ENCODE data around the gene SMAD3. TPM values are rescaled to one million over a fixed set of nuclear protein-coding genes. Genes with fewer than 3 reads are reported as not detected.

Gene SMAD3
- total and polyA plus RNA-seq, 4 donors, result 10.9 to 41.6 (median 23.4) TPM

DNA sequence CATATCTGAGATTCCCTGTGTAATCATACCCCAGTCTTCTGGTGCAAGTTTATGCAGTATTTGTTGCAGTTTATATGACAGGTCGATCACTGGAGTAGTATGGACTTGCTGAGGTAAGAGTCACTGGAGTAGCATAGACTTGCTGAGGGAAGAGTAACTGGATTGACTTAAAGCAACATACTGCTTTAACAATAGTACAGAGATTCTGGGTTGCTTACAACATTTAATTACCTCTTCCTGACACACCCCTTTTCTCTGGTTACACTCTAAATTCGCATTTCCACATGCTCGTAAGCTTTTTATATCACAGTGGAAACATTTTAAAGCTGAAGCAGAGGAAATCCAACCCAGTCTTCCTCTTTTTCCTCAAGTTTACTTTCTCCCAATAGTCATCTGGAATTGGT lies 177.3 kb downstream of the SMAD3 start:
- Histone ChIP-seq H3K4me3 (no peak overlapping the region), H3K27ac (ENCODE audit: low read depth in 1 of 2, low read length in 1 of 2) (no peak overlapping the region), H3K36me3 (ENCODE audit: control insufficient read depth in 4 of 4, insufficient read depth in 4 of 4, low read length in 4 of 4) (peaks cover 0 to 5% (median 0%) of the 10 kb centered on the region in 4 donors), H3K4me1 (ENCODE audit: control insufficient read depth in 5 of 5, insufficient read depth in 5 of 5, low read length in 5 of 5) (peaks cover 0 to 9% (median 0%) of the 10 kb centered on the region in 5 donors), H3K27me3 (ENCODE audit: control insufficient read depth in 3 of 3, insufficient read depth in 3 of 3, low read length in 2 of 3) (no peaks in the 10 kb centered on the region), H3K9ac (ENCODE audit: insufficient read depth in 1 of 2, low read length in 2 of 2) (no peak overlapping the region), H3K9me3 (ENCODE audit: control insufficient read depth in 4 of 4, insufficient read depth in 3 of 4, low read length in 3 of 4) (peaks cover 0 to 3% (median 0%) of the 10 kb centered on the region in 4 donors)
- WGBS, 2 donors, result 36 to 37% methylated on average over 3 of the region's 3 CpGs
- peak in 1 of 3 donors; percentile 13 for DNase-seq
- no peak for ATAC-seq (ENCODE audit: insufficient read depth, low FRiP score)
- TF ChIP-seq CTCF (IDR thresholded peaks at IDR 0.05; ENCODE audit: control extremely low read depth, extremely low read depth), result no peak

Other genes starting within 250 kb of the SMAD3 start
- gene AAGAB, start 189.1 kb downstream of the SMAD3 start, total RNA-seq, result 10 to 100 TPM; 26.5 to 34.5 TPM
- gene AAGAB, start 189.1 kb downstream of the SMAD3 start, polyA plus RNA-seq, result 10 to 100 TPM; 11.5 to 26.3 TPM
- gene IQCH, start 189.2 kb downstream of the SMAD3 start, total RNA-seq, result 10 to 100 TPM in 1 of 2 donors, 1 to 10 TPM in 1; 7.7 to 10.5 TPM
- gene IQCH, start 189.2 kb downstream of the SMAD3 start, polyA plus RNA-seq, result 1 to 10 TPM; 1.1 to 1.3 TPM